HCT116 (cell line): ENCODE data around the gene DIP2B.

ENCODE experiments used
- CEBPB ChIP-seq: IDR thresholded peaks from 2 replicates; pipeline ENCODE4 v1.6.1; 2012; ENCODE audit warnings: low read depth
- CTCF ChIP-seq, 3 experiments: fragments of 200-600 bp in 1 of 3; sonication (generic) in 1 of 3; IDR thresholded peaks in 2 of 3; conservative IDR thresholded peaks in 1 of 3; 2 replicates each; pipeline ENCODE4 v1.5.1; 2012 to 2017; ENCODE audit warnings: low read depth in 2 of 3, low read length in 2 of 3, antibody characterized with exemption in 1 of 3, borderline replicate concordance in 1 of 3, control low read depth in 1 of 3, mild to moderate bottlenecking in 1 of 3, mixed read lengths in 1 of 3, mixed run types in 1 of 3, moderate library complexity in 1 of 3; ENCODE audit not compliant: insufficient read depth in 1 of 3
- EZH2 ChIP-seq: fragments of 200-600 bp; sonication (generic); IDR thresholded peaks from 2 replicates; pipeline ENCODE4 v1.6.1; 2017; ENCODE audit warnings: antibody characterized with exemption, mixed run types
- EZH2phosphoT487 ChIP-seq: fragments of 200-600 bp; IDR thresholded peaks from 2 replicates; pipeline ENCODE4 v1.6.1; 2018; ENCODE audit warnings: antibody characterized with exemption, borderline replicate concordance
- POLR2A ChIP-seq: IDR thresholded peaks from 2 replicates; pipeline ENCODE4 v1.7.0; 2011; ENCODE audit warnings: borderline replicate concordance; ENCODE audit not compliant: insufficient read depth, insufficient read length; ENCODE audit errors: extremely low read depth
- POLR2AphosphoS5 ChIP-seq: IDR thresholded peaks from 2 replicates; pipeline ENCODE4 v1.6.1; 2011; ENCODE audit warnings: mild to moderate bottlenecking, low read depth, low read length, moderate library complexity
- RAD21 ChIP-seq: IDR thresholded peaks from 2 replicates; pipeline ENCODE4 v1.6.1; 2012; ENCODE audit warnings: low read depth, mild to moderate bottlenecking
- ZFX ChIP-seq: fragments of 450-650 bp; IDR thresholded peaks from 2 replicates; pipeline ENCODE4 v1.6.1; 2017
- TF ChIP-seq, protein P1 (sequence below): IDR thresholded peaks from 2 replicates; pipeline ENCODE4 v1.6.1; 2012

GRCh38 chr12:50610171-50610570 is 105.4 kb downstream of the DIP2B start:
- TF ChIP-seq POLR2A (no peak), POLR2AphosphoS5 (no peak), CTCF (IDR thresholded peaks at IDR 0.05 in 2 of 3, conservative IDR thresholded peaks at IDR 0.05 in 1 of 3; ENCODE audit: borderline replicate concordance in 1 of 3, insufficient read depth in 1 of 3, low read depth in 2 of 3, low read length in 2 of 3) (no peak), CEBPB (no peak), ZFX (no peak), EZH2 (no peak), RAD21 (no peak), EZH2phosphoT487 (no peak)
- TF ChIP-seq, protein P1, sequence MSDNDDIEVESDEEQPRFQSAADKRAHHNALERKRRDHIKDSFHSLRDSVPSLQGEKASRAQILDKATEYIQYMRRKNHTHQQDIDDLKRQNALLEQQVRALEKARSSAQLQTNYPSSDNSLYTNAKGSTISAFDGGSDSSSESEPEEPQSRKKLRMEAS = no peak
